SJCRH30 (cell line): ENCODE measurements around the gene CDON. TPM values are rescaled to one million over a fixed set of nuclear protein-coding genes. Genes with fewer than 3 reads are reported as not detected.
A peak's percentile ranks its signal among the peaks of the same experiment; 100 is the strongest.

Experiments
- DNase-seq, 2 experiments: peaks; one replicate each; pipeline ENCODE4 v3.0.0-alpha.2; 2015 to 2020
- H3K27ac ChIP-seq: fragments of 250-450 bp; sonication (Bioruptor Pico); 2 replicates; pipeline ENCODE4 v1.5.1; 2020; ENCODE audit warnings: mild to moderate bottlenecking, moderate library complexity
- H3K27me3 ChIP-seq: fragments of 250-450 bp; sonication (Bioruptor Pico); 2 replicates; pipeline ENCODE4 v1.5.1; 2020; ENCODE audit warnings: mild to moderate bottlenecking, moderate library complexity
- H3K36me3 ChIP-seq: fragments of 250-450 bp; sonication (Bioruptor Pico); 2 replicates; pipeline ENCODE4 v1.5.1; 2020; ENCODE audit warnings: mild to moderate bottlenecking, moderate library complexity
- H3K4me1 ChIP-seq: fragments of 250-450 bp; sonication (Bioruptor Pico); 2 replicates; pipeline ENCODE4 v1.5.1; 2020; ENCODE audit warnings: mild to moderate bottlenecking, moderate library complexity
- H3K4me3 ChIP-seq: fragments of 250-450 bp; sonication (Bioruptor Pico); 2 replicates; pipeline ENCODE4 v1.5.1; 2020; ENCODE audit warnings: mild to moderate bottlenecking, moderate library complexity
- H3K9me3 ChIP-seq: fragments of 250-450 bp; sonication (Bioruptor Pico); replicated peaks from 2 replicates; pipeline ENCODE4 v1.5.1; 2020; ENCODE audit warnings: mild to moderate bottlenecking, moderate library complexity
- total RNA-seq: library from RNA; depleted of rRNA; stranded (reverse); fragments of >200 nt; shearing (Covaris generic); gene quantifications from 2 replicates; pipeline ENCODE4 v1.2.3, GENCODE V29; 2014

The CDON gene
- total RNA-seq, 1 experiment from 2014 or later = 76.1 TPM

GRCh38 chr11:125978181-125978716, 84.4 kb downstream of the CDON start:
- no peaks in the 10 kb centered on the region for H3K27me3 ChIP-seq
- no peaks in the 10 kb centered on the region for H3K9me3 ChIP-seq
- H3K36me3 ChIP-seq = peaks cover 41% of the 10 kb centered on the region
- no peak overlapping the region for H3K4me3 ChIP-seq
- no peak overlapping the region for H3K27ac ChIP-seq
- H3K4me1 ChIP-seq = no peaks in the 10 kb centered on the region
- DNase-seq = no peak

GRCh38 chr11:125977333-125977732, 85.3 kb downstream of the CDON start:
- Histone ChIP-seq H3K27ac (no peak overlapping the region), H3K27me3 (no peaks in the 10 kb centered on the region), H3K9me3 (no peaks in the 10 kb centered on the region), H3K36me3 (peaks cover 35% of the 10 kb centered on the region), H3K4me3 (no peak overlapping the region), H3K4me1 (no peaks in the 10 kb centered on the region)
- no peak for DNase-seq

- no peaks in the 10 kb centered on the region for H3K9me3 ChIP-seq
- H3K36me3 ChIP-seq = peaks cover 41% of the 10 kb centered on the region
- H3K27me3 ChIP-seq = no peaks in the 10 kb centered on the region
- H3K4me3 ChIP-seq = no peak overlapping the region
- DNase-seq = no peak
- H3K27ac ChIP-seq = no peak overlapping the region
- no peaks in the 10 kb centered on the region for H3K4me1 ChIP-seq
These were observed 86.5 kb downstream of the CDON start for GRCh38 chr11:125976156-125976555.

GRCh38 chr11:125975634-125976033, 87.0 kb downstream of the CDON start:
- no peak overlapping the region for H3K4me3 ChIP-seq
- H3K36me3 ChIP-seq = peaks cover 41% of the 10 kb centered on the region
- no peak for DNase-seq
- no peaks in the 10 kb centered on the region for H3K27me3 ChIP-seq
- no peaks in the 10 kb centered on the region for H3K9me3 ChIP-seq
- H3K27ac ChIP-seq = no peak overlapping the region
- no peaks in the 10 kb centered on the region for H3K4me1 ChIP-seq

- H3K27ac ChIP-seq = no peak overlapping the region
- peaks cover 40% of the 10 kb centered on the region for H3K36me3 ChIP-seq
- H3K4me3 ChIP-seq = no peak overlapping the region
- H3K27me3 ChIP-seq = no peaks in the 10 kb centered on the region
- DNase-seq = no peak
- no peaks in the 10 kb centered on the region for H3K9me3 ChIP-seq
- no peaks in the 10 kb centered on the region for H3K4me1 ChIP-seq
These were observed 88.4 kb downstream of the CDON start for GRCh38 chr11:125974284-125974683.

- Histone ChIP-seq H3K36me3 (peaks cover 36% of the 10 kb centered on the region), H3K27ac (no peak overlapping the region)
These were observed 91.0 kb downstream of the CDON start for GRCh38 chr11:125971618-125972017.

GRCh38 chr11:125968354-125968753, 94.3 kb downstream of the CDON start:
- no peak overlapping the region for H3K27ac ChIP-seq
- H3K36me3 ChIP-seq = peaks cover 36% of the 10 kb centered on the region
- H3K27me3 ChIP-seq = no peaks in the 10 kb centered on the region
- H3K4me3 ChIP-seq = no peak overlapping the region
- H3K4me1 ChIP-seq = no peaks in the 10 kb centered on the region
- no peak for DNase-seq
- peaks cover 2% of the 10 kb centered on the region; the same call in 1 of the 2 replicates for H3K9me3 ChIP-seq

More at GRCh38 chr11:125971618-125972017, 91.0 kb downstream of the CDON start:
- DNase-seq = no peak
- Histone ChIP-seq H3K9me3 (no peaks in the 10 kb centered on the region), H3K4me1 (no peaks in the 10 kb centered on the region), H3K27me3 (no peaks in the 10 kb centered on the region), H3K4me3 (no peak overlapping the region)

- Histone ChIP-seq H3K27ac (no peak overlapping the region), H3K9me3 (peaks cover 9% of the 10 kb centered on the region; the same call in 1 of the 2 replicates), H3K4me1 (no peaks in the 10 kb centered on the region), H3K36me3 (peaks cover 45% of the 10 kb centered on the region), H3K27me3 (no peaks in the 10 kb centered on the region), H3K4me3 (no peak overlapping the region)
- DNase-seq = no peak
These were observed 95.2 kb downstream of the CDON start for GRCh38 chr11:125967515-125967914.

GRCh38 chr11:125960771-125961170, 101.9 kb downstream of the CDON start:
- Histone ChIP-seq H3K27ac (peak overlapping the region; percentile 29; the same call in 1 of the 2 replicates), H3K9me3 (peaks cover 10% of the 10 kb centered on the region; the same call in 1 of the 2 replicates), H3K36me3 (peaks cover 44% of the 10 kb centered on the region), H3K4me3 (no peak overlapping the region), H3K4me1 (peaks cover 10% of the 10 kb centered on the region), H3K27me3 (no peaks in the 10 kb centered on the region)
- DNase-seq = peak; percentile 50 to 57

- no peak for DNase-seq
- peaks cover 10% of the 10 kb centered on the region for H3K4me1 ChIP-seq
- peaks cover 10% of the 10 kb centered on the region; the same call in 1 of the 2 replicates for H3K9me3 ChIP-seq
- no peaks in the 10 kb centered on the region for H3K27me3 ChIP-seq
- no peak overlapping the region for H3K4me3 ChIP-seq
- no peak overlapping the region for H3K27ac ChIP-seq
- peaks cover 48% of the 10 kb centered on the region for H3K36me3 ChIP-seq
These were observed 102.7 kb downstream of the CDON start for GRCh38 chr11:125959931-125960330.

GRCh38 chr11:125959511-125959910, 103.2 kb downstream of the CDON start:
- peaks cover 10% of the 10 kb centered on the region; the same call in 1 of the 2 replicates for H3K9me3 ChIP-seq
- H3K27ac ChIP-seq = no peak overlapping the region
- DNase-seq = no peak
- H3K36me3 ChIP-seq = peaks cover 48% of the 10 kb centered on the region
- no peak overlapping the region for H3K4me3 ChIP-seq
- H3K4me1 ChIP-seq = peaks cover 10% of the 10 kb centered on the region
- no peaks in the 10 kb centered on the region for H3K27me3 ChIP-seq

GRCh38 chr11:125958872-125959400, 103.7 kb downstream of the CDON start:
- Histone ChIP-seq H3K4me1 (peaks cover 10% of the 10 kb centered on the region), H3K36me3 (peaks cover 48% of the 10 kb centered on the region), H3K9me3 (peaks cover 10% of the 10 kb centered on the region; the same call in 1 of the 2 replicates), H3K27me3 (no peaks in the 10 kb centered on the region), H3K27ac (no peak overlapping the region), H3K4me3 (no peak overlapping the region)
- DNase-seq = no peak

- Histone ChIP-seq H3K27me3 (no peaks in the 10 kb centered on the region), H3K4me1 (peaks cover 10% of the 10 kb centered on the region), H3K36me3 (peaks cover 40% of the 10 kb centered on the region), H3K27ac (no peak overlapping the region), H3K4me3 (no peak overlapping the region), H3K9me3 (peaks cover 3% of the 10 kb centered on the region; the same call in 1 of the 2 replicates)
- DNase-seq = no peak
These were observed 104.9 kb downstream of the CDON start for GRCh38 chr11:125957618-125958332.

GRCh38 chr11:125956391-125957134, 106.1 kb downstream of the CDON start:
- no peak overlapping the region for H3K27ac ChIP-seq
- H3K9me3 ChIP-seq = no peaks in the 10 kb centered on the region
- H3K36me3 ChIP-seq = peaks cover 29% of the 10 kb centered on the region
- no peaks in the 10 kb centered on the region for H3K27me3 ChIP-seq
- DNase-seq = no peak
- peaks cover 10% of the 10 kb centered on the region for H3K4me1 ChIP-seq
- no peak overlapping the region for H3K4me3 ChIP-seq

GRCh38 chr11:125955856-125956255, 106.8 kb downstream of the CDON start:
- Histone ChIP-seq H3K27me3 (no peaks in the 10 kb centered on the region), H3K9me3 (no peaks in the 10 kb centered on the region), H3K4me3 (no peak overlapping the region), H3K4me1 (peaks cover 5% of the 10 kb centered on the region; the same call in 1 of the 2 replicates), H3K27ac (no peak overlapping the region), H3K36me3 (peaks cover 26% of the 10 kb centered on the region)
- DNase-seq = no peak
